ENCODE measurements around the gene DOCK2. TPM values are rescaled to one million over a fixed set of nuclear protein-coding genes. Genes with fewer than 3 reads are reported as not detected.

Gene DOCK2
- total and polyA plus RNA-seq, 7 donors: 2.3 to 21.1 (median 12.5) TPM

GRCh38 chr5:169778622-169779596 lies 141.8 kb downstream of the DOCK2 start:
- 69 to 79% methylated on average over 7 of the region's 7 CpGs for WGBS, 2 donors
- Histone ChIP-seq H3K4me3 (no peak overlapping the region), H3K27ac (no peak overlapping the region), H3K27me3 (no peaks in the 10 kb centered on the region), H3K9me3 (no peaks in the 10 kb centered on the region), H3K36me3 (no peaks in the 10 kb centered on the region), H3K4me1 (no peaks in the 10 kb centered on the region)
- TF ChIP-seq POLR2A (IDR thresholded peaks at IDR 0.05) (no peak), POLR2AphosphoS5 (IDR thresholded peaks at IDR 0.05) (no peak)
- intact Hi-C loops (cut with DNase I): no loop called here
- DNase-seq: no peak

- H3K27me3 ChIP-seq: no peaks in the 10 kb centered on the region
- WGBS, 2 donors: 46 to 79% methylated on average over 6 of the region's 6 CpGs
- intact Hi-C loops (cut with DNase I): no loop called here
These were observed 144.6 kb downstream of the DOCK2 start for GRCh38 chr5:169781420-169782345.

GRCh38 chr5:169785771-169786618 lies 148.9 kb downstream of the DOCK2 start:
- H3K4me1 ChIP-seq: no peaks in the 10 kb centered on the region
- H3K36me3 ChIP-seq: no peaks in the 10 kb centered on the region
- intact Hi-C loops (cut with DNase I): no loop called here
- H3K27ac ChIP-seq: no peak overlapping the region
- DNase-seq: no peak
- TF ChIP-seq POLR2A (IDR thresholded peaks at IDR 0.05): no peak
- no peak for TF ChIP-seq CTCF (IDR thresholded peaks at IDR 0.05)
- no peak for TF ChIP-seq EP300 (IDR thresholded peaks at IDR 0.05)
- no peak for TF ChIP-seq POLR2AphosphoS5 (IDR thresholded peaks at IDR 0.05)
- H3K4me3 ChIP-seq: no peak overlapping the region
- H3K27me3 ChIP-seq: peaks cover 0 to 3% (median 0%) of the 10 kb centered on the region in 3 donors
- no peaks in the 10 kb centered on the region for H3K9me3 ChIP-seq
- 62 to 75% methylated on average over 5 of the region's 5 CpGs for WGBS, 2 donors

More at GRCh38 chr5:169781420-169782345, 144.6 kb downstream of the DOCK2 start:
- DNase-seq: no peak
- Histone ChIP-seq H3K9me3 (no peaks in the 10 kb centered on the region), H3K36me3 (no peaks in the 10 kb centered on the region), H3K4me1 (no peaks in the 10 kb centered on the region), H3K4me3 (no peak overlapping the region), H3K27ac (no peak overlapping the region)
- TF ChIP-seq POLR2A (IDR thresholded peaks at IDR 0.05) (no peak), CTCF (IDR thresholded peaks at IDR 0.05) (no peak), POLR2AphosphoS5 (IDR thresholded peaks at IDR 0.05) (no peak), EP300 (IDR thresholded peaks at IDR 0.05) (no peak)

GRCh38 chr5:169788168-169788567 lies 151.1 kb downstream of the DOCK2 start:
- Histone ChIP-seq H3K4me3 (no peak overlapping the region), H3K27ac (no peak overlapping the region), H3K4me1 (no peaks in the 10 kb centered on the region), H3K9me3 (no peaks in the 10 kb centered on the region), H3K36me3 (no peaks in the 10 kb centered on the region), H3K27me3 (peaks cover 0 to 3% (median 0%) of the 10 kb centered on the region in 3 donors)
- intact Hi-C loops (cut with DNase I): no loop called here
- DNase-seq: no peak
- TF ChIP-seq CTCF (IDR thresholded peaks at IDR 0.05): no peak
- no peak for TF ChIP-seq POLR2AphosphoS5 (IDR thresholded peaks at IDR 0.05)
- TF ChIP-seq POLR2A (IDR thresholded peaks at IDR 0.05): no peak
- WGBS, 2 donors: 53 to 75% methylated on average over 5 of the region's 5 CpGs
